Measurements from ENCODE around the gene RAB11FIP5.

RAB11FIP5 gene

DNA sequence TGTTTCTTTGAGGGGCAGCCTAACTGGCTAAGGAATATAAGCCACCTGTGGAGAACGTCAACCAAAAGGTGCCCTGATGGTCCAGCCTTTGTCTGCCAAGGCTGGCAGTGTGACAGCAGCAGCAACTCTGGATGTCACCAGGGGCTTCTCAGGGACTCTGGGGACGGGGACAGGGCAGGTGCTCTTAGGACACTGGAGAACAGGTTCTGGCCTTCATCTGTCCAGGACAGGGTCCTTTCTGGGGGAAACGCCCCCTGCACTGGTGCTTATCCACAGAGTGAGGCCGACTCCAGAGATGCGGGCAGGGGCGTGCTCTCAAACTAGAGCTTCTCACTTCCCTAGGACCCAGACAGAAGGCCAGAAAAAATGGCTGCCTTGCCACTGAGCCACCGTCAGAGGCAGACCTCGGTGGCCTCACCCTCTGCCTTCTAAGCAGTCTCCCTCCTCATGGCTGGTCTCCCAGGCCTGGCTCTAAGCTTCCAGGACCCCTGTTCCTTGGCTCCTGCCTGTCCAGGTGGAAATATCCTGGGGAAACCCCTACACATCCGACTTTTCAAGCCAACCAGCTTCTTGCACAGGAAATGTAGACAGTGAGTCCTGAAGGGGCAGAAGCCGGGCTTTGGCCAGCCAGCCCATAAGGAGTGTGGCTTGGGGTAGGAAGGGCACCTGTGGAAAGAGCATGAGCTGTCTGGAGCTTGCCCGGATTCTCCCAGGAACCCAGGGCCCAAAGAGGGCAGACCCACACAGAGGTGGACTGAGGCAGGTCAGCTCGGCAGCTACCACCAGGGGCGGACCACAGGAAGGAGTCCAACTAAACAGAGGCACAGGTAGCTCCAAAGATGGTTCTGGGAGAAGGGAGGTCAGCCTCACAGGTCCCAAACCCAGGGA, 30.0 kb downstream of the RAB11FIP5 start:
- DNase-seq: no peak

DNA sequence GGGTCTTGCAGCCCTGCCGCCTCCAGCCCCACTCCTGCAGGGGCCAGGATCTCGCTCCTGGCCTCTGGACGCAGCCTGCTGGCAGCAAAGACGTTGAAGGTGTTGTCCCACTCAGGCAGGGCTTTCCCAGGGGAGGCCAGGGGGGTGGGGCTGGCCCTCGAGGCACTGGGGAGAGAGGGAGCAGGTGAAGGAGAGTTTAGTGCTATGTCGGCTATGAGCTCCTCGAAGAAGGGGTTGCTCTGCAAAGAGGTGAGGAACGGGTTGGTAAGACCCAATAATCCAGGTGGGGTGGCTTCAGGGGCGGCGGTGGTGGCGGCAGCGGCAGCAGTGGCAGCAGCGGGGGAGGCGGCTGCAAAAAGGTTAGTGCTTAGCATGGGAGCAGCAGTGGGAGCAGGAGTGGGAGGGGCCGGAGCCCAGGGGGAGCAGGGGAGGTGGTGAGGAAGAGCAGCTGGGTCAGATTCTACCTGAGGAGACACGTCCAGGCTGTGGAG, 31.5 kb downstream of the RAB11FIP5 start:
- DNase-seq: no peak

DNA sequence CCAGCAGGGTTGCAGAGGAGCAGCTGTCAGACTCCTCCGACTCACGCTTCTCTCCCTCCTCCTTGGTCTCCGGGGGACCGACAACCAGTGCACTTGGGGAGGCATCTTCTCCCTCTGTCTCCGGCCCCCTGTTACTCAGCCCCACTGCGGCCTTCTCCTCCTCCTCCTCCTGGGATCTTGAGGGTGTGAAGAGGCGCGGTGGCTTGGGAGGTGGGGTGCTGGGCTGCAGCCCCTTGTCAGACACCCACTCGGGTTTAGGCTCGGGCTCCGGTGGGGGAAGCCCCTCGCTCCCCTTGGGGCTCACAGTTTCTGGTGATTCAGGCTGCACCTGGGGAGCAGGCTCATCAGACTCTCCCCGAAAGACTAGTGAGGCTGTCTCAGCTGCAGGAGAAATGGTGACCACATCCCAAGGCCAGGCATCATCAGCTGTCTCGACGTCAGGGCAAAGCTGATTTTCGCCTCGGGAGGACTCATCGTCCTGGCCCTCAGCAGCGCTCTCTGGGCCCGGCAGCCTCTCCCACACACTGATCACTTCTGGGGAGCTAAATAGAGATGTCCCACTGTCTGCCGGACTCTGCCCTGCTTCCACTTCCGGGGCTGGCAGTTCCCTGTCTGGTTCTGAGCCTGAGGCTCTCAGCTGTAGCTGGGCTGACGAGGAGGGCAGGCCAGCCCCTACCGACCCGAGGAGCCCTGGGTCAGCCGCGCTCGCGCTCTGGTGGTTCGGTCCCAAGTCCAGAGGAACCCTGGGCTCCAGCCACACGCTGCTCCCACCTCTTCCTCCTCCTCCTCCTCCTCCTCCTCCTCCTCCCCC, 32.2 kb downstream of the RAB11FIP5 start:
- DNase-seq: no peak

DNA sequence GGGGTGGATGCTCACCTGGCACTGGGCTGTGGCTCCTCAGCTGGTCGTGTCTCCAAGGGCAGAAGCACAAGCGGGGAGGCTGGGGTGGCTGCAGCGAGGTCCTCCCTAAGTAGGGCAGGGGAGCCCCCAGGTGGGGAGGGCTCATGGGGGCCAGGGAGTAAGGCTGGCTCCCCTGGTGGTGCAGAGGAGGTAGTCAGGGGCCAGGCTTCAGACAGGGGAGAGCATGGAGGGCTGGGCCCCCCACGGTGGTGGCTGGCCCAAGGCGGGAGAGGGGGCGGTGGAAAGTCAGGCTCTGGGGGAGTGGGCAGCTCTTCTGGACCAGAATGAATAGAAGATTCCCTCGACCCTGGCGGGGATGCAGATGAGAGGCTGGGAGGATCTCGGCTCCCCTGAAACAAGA, 33.1 kb downstream of the RAB11FIP5 start:
- no peak for DNase-seq

DNA sequence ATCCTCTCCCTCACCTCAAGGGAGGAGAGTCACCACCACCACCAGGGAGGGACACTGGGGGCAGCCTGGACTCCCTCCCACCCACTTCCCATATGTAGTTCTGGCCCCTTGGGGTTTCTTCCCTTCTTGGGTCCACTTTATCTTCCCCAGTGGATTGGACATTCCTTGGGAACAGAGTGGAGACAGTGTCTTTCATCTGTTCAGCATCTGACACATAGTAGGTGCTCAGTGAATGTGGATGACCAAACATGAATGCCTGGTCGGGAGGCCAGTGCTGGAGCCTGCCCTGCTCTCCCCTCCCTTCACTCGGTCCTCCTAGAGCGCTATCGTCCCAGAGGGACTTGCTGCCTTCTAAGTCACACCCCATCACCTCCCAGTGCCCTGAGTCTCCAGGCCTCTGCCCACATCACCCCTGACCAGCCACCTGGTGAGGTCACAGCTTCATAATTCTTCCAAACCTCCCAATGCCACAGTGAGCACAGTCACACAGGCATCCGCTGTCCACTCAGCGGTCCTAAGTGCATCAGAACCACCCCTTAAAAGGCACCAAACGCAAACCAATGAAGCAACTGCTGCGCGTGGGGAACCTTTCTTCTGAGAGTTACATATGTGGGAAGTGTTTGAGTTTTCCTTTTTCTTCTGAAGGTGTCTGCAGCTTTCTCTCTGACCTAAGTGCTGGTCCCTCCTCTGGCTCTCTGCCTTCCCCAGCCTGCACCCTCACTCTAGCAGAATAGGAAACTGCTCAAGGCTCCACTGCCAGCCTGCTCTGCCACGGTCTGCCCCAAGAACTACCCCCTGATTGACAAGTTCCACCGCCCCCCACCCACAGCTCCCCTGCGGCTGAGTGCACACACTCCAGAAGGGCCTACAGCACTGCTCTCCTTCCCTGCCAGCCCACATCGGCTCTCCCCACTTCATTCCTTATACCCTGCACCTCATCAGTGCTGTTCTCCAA, 34.0 kb downstream of the RAB11FIP5 start:
- no peak for DNase-seq

DNA sequence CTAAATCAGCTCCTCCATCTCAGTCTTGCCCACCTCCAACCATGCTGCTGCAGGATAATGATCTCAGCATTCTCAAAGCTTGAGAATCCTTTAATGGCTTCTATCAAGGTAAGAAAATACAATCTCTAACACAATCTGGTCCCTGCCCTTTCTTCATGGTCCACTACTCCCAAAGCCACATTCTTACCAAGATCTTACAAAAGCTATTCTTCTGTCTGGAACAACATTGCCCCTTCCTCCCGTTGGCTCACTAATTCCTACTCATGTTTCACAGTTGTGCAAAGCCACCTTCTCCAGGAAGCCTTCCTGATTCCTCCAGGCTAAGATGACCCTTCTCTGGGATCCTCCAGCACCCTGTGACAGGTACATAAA, 35.3 kb downstream of the RAB11FIP5 start:
- DNase-seq: no peak

DNA sequence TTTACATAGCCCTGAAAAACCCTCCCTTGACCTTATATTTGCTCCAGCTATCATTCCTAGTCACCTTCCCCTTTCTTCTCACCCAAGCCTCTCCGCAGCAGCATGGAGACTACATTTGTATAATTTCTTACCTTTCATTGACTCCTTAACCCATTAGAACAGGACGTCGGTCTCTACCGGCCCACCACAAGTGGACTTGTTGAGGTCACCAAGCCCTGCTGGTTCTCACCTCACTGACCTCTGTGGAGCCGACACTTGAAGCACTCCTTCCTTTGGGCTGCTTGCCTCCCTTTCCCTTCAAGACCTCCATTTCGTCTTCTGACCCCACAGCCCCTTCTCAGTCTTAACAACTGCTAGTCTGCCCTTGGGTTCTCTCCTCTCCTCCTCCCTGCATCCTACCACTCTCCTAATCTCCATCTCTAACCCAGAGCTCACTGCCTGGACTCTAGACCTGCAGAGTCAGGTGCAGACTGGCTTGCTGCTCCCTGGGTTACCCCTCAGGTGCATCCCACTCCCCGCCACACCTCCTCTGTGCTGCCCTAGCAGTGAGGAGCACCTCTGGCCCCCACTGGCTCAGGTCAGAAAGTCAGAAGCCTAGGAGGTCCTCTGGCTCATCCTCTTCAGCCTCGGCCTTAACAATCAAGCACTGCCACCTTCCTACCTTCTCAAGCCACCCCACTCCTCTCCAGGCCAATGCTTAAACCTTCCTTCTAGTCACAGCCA, 35.9 kb downstream of the RAB11FIP5 start:
- no peak for DNase-seq

DNA sequence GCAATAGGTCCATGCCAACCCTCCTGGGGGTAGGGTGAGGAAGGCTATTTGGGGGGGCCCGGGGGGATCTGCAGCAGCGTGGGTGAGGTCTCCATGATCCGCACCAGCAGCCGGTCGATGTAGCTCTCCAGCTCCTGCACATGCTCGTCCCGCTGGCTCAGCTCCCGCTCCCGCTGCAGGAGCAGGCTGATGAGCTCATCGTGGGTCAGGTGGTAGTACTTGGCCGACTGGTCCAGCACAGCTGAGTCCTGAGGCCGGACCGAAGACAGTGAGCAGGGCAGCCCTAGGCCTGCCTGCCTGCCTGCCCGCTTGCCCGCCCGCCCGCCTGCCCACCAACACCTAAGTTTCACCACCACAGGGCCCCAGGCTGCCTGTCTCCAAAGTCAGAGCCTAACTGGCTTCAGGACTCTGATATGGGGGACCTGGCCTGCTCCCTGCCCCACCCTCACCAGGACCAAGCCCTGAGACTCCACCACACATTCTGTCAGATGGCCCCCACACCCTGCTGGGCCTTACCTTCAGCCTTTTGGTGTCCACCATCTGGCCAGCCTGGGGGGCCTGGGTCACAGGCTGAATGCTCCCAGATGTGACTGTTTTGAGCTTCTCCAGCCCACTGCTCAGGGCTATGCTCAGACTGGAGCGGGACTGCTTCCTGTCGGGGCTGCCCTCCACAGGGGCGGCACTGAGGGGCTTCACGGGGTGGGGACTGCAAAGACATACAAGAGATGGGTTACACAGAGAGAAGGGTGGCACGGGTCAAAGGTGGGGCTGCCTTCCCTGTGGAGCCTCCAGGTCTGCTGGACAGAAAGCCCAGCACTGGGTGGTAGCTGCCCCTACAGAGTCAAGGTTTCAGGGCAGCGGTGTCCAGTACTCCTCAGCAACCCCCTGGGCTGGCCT, 37.0 kb downstream of the RAB11FIP5 start:
- no peak for DNase-seq

DNA sequence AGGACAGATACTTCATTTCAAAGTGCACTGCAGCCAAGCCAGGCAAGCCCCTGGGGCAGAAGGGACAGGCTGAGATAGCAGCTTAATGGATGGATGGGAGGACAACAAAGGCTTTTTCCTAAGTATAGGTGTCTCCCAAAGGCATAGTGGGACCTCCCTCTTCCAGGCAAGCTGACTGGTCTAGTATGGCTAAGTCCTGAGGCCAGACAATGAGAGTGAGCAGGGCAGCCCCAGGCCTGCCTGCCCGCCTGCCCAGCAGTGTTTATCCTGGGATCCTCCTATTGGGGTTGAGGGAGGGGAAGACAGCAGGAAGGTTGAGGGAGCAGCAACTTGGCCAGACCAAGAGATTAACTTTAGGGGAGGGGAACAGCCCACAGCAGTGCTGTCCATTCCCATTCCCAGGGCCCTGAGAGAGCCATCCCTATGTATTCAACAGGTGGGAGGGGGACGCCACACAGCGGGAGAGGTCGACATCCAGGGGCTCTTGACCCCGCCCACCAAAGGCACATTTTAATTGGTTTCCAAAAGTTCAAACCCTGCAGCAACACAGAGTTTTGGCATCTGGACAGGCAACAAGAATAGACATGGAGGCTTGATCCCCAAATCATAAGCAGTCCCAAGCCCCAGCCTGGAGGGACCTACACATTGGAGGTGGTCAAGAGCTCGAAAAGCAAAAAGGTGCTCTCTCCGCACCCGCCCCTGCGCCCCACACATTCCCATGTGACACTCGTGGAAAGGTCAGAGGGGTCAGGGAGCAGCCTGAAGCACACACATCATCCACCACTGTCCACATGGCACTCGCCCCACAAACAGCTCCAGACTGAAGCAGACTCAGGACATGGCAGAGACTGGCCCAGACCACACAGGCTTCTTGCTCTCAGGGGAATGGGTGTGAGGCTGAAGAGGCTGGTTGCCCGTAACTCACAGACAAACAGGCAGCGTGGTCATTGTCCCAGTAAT, 38.4 kb downstream of the RAB11FIP5 start:
- DNase-seq: no peak

DNA sequence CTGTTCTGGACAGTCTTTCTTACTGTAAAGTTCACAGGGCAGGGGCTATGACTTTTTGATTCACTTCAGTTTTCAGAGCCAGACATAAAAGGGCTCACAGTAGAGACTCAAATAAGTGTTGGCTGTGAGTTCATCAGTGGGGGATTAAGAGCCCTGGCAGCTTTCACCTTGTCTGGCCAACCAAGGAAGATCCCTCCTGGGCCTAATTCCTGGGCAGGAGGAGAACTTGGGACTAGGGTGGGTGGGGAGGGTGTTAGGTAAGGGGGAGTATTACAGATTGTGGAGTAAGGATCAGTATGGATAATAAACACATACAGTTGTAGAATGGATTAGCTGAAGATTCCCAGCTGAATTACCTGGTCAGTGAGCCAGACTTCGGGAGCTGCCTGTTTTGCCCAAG, 40.3 kb downstream of the RAB11FIP5 start:
- DNase-seq: no peak

DNA sequence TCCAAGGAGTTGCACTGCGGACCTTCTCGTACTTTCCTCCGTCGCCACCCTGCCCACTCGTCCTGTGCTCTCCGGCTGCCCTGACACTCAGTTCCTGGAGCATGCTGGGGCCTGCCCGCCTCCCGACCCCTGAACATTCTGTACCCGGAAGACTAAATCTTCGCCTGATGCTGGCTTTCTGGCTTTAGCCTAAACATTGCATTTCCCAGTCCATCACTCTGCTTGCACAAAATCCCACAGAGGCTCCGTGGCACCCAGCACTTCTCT, 40.7 kb downstream of the RAB11FIP5 start:
- no peak for DNase-seq

DNA sequence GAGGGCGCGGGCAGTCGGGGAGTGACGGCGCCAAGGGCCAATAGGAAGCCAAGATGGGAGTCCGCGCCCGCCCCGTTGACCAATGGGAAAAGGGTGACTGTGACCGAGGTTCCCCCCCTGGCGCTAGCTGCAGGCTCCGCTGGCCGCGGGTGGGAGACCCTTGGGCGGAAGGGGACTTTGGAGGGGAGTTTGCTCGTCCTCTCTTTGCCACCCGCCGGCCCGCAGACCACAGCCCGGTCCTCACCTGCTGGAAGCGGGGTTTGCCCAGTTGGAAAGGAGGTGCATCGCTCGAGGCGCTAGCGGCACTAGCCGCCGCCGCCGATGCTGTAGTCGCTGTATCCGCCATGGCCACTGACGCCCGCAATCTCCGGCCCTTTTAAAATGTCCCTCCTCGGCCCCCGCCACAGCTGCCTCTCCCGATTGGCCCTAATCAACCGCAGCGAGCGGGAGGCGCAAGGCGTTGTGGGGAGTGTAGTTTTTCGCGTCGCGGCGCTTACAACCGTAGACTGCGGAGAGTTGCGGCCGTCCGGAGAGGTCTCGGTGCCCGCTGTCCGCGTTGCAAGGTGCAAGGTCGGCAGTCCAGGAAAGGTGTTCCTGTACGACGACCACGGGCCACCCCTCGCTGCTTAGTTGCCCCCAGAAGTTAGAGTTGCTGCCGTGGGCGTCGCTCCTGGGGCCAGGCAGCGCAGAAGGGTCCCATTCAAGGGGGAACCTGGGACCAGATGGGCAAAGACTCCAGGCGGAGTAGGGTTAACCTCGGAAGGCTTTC, 41.2 kb downstream of the RAB11FIP5 start, which contains the start of gene SFXN5:
SFXN5 (minus strand) TSS at position 353 of the 769 bp plus-strand sequence; CDS start at position 346, 7 bp downstream.
- peak; percentile 71 for DNase-seq

DNA sequence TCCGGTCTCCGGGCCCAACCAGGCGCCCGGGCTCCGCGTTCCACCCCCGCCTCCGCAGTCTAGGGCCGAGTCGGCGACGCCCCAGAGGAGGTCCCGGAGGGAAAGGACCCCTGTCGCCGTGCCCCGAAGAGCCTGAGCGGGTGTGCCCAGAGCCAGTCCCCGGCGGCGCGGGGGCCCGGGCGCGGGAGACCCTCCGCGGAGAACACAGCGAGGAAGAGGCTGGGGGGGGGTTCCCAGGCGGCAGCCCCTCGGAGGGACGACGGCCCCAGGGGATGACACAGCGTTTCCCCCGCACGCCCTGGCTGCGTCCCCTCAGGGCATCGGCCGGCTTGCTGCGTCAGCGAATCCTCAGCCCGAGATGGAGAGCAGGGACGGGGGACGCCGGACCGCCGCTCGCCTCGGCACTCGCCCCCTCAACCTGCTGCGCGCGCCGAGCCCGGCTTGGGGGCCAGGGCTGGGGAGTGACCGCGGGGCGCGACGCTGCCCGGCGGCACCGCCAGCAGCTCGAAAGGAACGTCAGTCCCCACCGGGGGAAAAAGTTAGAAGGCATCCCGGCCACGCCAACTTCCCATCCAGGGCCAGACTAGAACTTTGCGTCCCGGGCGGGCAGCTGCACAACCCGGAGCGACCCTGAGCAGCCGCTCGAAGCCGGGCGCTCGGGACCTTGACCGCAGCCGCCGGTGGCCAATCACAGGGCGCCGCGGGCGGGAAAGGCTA, 41.9 kb downstream of the RAB11FIP5 start:
- no peak for DNase-seq

DNA sequence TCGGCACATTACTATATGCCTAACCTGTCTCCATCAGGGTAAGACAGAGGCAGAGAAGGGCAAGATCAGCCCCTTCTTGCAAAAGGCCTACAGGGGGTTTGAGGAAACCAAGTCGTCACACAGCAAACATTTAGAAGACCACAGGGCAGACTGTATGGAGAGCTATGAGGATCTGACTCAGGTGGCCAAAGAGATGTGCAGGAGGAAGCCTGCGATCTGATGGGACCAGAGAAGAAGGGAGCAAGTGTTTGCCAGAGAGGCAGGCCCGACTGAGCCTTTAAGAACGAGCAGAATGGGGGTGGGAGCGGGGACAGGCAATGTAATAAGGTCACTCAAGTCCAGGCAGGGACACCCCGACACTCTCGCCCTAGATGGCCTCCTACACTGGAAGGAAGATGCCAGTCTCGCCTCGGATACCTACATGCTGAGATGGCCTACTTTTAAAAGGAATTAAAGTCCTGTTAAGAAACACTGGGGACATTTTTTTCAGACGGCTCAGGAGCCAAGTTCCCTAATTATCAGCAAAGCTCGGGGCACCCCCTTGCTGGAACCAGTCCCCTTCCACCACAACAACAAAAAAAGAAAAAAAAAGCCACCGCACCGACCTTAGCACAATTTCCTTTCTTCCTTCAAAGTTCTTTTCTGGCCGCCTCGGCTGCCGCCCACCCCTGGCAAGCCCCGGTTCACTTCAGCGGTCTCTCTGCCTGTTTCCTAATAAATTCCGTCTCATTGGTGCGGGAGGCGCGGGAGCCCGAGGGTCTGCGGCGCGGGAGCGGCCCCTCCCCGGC, 42.7 kb downstream of the RAB11FIP5 start:
- no peak for DNase-seq

DNA sequence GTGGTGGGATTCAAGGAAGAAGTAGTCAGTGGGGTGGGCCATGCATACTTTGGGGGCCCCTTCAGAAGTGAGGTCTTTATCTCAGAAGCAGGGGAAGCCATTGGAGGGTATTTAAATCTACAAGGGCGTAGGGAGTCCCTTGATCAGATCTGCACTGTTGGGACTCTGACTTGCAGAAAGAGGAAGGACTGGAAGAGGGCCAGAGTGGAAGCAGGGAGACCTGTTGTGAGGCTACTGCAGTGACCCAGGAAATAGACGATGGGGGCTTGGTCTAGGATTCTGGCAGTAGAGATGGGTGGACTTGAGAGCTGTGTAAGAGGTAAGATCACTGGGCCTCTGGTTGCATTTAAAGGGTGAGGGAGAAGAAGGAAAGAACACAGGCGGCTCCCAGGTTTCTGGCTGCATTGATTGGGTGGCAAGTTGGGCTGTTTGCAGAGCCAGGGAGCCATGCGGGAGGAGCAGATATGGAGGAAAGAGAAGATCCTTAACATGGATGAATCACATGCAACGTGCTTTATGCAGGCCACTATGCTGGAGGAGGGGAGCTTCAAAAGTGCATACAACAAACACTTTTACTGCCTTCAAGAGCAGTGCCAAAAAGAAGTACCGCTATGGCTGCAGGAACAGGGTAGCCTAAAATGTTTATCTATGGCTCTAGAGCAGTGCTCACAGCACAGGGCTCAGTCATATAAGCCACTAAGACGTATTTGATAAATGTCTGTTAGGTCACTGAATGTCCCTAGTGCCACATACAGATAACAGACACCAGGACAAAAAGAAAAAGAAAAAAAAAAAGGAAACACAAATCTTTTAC, 43.5 kb downstream of the RAB11FIP5 start:
- DNase-seq: no peak

DNA sequence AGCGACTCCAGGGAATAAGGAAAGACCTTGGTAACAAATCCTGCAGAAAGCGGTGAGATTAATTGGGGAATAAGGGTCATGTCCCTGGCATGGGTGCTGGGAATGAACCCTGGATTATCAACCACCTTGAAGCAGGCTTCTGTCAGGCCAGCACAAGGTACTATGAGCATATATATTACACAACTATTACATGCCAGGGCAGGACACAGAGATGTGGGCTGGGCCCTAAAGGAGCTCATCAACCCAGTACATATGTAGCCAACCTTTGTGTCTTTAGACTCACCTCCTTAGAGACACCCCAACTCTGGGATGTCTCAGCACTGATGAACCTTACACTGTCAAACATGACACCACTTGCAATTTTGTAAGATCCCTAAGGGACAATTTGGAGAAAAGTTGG, 44.6 kb downstream of the RAB11FIP5 start:
- no peak for DNase-seq

DNA sequence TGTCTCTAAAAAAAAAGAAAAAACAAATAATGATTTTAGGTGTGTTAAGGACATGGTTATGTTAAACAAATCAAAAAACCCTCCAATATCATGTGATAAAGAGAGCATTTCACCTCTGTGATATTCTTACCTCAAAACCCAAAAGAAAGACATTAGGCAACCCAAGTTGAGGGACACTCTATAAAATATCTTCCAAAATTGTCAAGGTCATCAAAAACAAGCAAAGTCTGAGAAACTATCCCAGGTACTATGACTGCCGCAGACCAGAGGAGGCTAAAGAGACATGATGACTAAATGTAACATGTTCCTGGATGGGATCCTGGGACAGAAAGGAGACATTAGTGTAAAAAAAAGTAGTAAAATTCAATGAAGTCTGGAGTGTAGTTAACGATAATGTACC, 45.7 kb downstream of the RAB11FIP5 start:
- no peak for DNase-seq
